ENCODE results near the gene SHLD1.
"Not testable (repeated sequence)": the region's sequence is repeated elsewhere in the genome, so short reads cannot be mapped to it uniquely, and the experiment has no call there.

The SHLD1 gene

GRCh38 chr20:5784735-5785134 is 34.5 kb downstream of the SHLD1 start:
- DNase-seq, result peak; percentile 82

GRCh38 chr20:5785146-5785545 is 34.9 kb downstream of the SHLD1 start:
- no peak for DNase-seq

GRCh38 chr20:5786930-5787795 is 37.0 kb downstream of the SHLD1 start:
- DNase-seq, result peak; percentile 52

- no peak for DNase-seq
These were observed 37.6 kb downstream of the SHLD1 start for GRCh38 chr20:5787796-5788165.

- DNase-seq, result peak; percentile 96
These were observed 38.2 kb downstream of the SHLD1 start for GRCh38 chr20:5788385-5788895.

- DNase-seq, result no peak
These were observed 39.6 kb downstream of the SHLD1 start for GRCh38 chr20:5789827-5790226.

- DNase-seq, result no peak
These were observed 43.7 kb downstream of the SHLD1 start for GRCh38 chr20:5793916-5794315.

- no peak for DNase-seq
These were observed 46.3 kb downstream of the SHLD1 start for GRCh38 chr20:5796331-5797040.

GRCh38 chr20:5797165-5797564 is 47.0 kb downstream of the SHLD1 start:
- DNase-seq, result no peak

- peak; percentile 29 for DNase-seq
These were observed 47.8 kb downstream of the SHLD1 start for GRCh38 chr20:5797843-5798462.

GRCh38 chr20:5803754-5804303 is 53.6 kb downstream of the SHLD1 start:
- not testable (repeated sequence) for DNase-seq

- peak; percentile 50 for DNase-seq
These were observed 56.5 kb downstream of the SHLD1 start for GRCh38 chr20:5806457-5807263.

- no peak for DNase-seq
These were observed 57.2 kb downstream of the SHLD1 start for GRCh38 chr20:5807431-5807830.

GRCh38 chr20:5808901-5809300 is 58.7 kb downstream of the SHLD1 start:
- DNase-seq, result no peak

- DNase-seq, result no peak
These were observed 59.3 kb downstream of the SHLD1 start for GRCh38 chr20:5809495-5809894.

GRCh38 chr20:5810800-5811422 is 60.7 kb downstream of the SHLD1 start:
- no peak for DNase-seq

- DNase-seq, result no peak
These were observed 61.5 kb downstream of the SHLD1 start for GRCh38 chr20:5811746-5812145.

- no peak for DNase-seq
These were observed 68.1 kb downstream of the SHLD1 start for GRCh38 chr20:5818346-5818681.

- DNase-seq, result no peak
These were observed 70.5 kb downstream of the SHLD1 start for GRCh38 chr20:5820738-5821137.

- no peak for DNase-seq
These were observed 71.5 kb downstream of the SHLD1 start for GRCh38 chr20:5821627-5822215.

- DNase-seq, result peak; percentile 57
These were observed 72.4 kb downstream of the SHLD1 start for GRCh38 chr20:5822569-5822968.
